NCI-H1417 (cell line): ENCODE data around the gene DOCK8.

Experiments
- DNase-seq, 3 experiments: peaks; one replicate each; lab custom pipeline; 2025; lab: John Stamatoyannopoulos, UW

The DOCK8 gene

GRCh38 chr9:266228-266627 lies 51.6 kb downstream of the DOCK8 start:
- no peak for DNase-seq

GRCh38 chr9:268616-269015 lies 54.0 kb downstream of the DOCK8 start:
- no peak for DNase-seq

- DNase-seq = no peak
Measured at GRCh38 chr9:269081-269711, 54.5 kb downstream of the DOCK8 start.

GRCh38 chr9:270657-271237 lies 56.1 kb downstream of the DOCK8 start:
- no peak for DNase-seq

- no peak for DNase-seq
Measured at GRCh38 chr9:272251-273213, 57.9 kb downstream of the DOCK8 start.

GRCh38 chr9:274406-274805 lies 59.7 kb downstream of the DOCK8 start:
- DNase-seq = no peak

- DNase-seq = no peak
Measured at GRCh38 chr9:277601-278295, 63.1 kb downstream of the DOCK8 start.

GRCh38 chr9:278651-279050 lies 64.0 kb downstream of the DOCK8 start:
- DNase-seq = no peak

- DNase-seq = no peak
Measured at GRCh38 chr9:279674-280073, 65.0 kb downstream of the DOCK8 start.

- DNase-seq = no peak
Measured at GRCh38 chr9:281741-282645, 67.3 kb downstream of the DOCK8 start.

- no peak for DNase-seq
Measured at GRCh38 chr9:286071-286740, 71.5 kb downstream of the DOCK8 start.

- DNase-seq = no peak
Measured at GRCh38 chr9:289121-289520, 74.5 kb downstream of the DOCK8 start.

- no peak for DNase-seq
Measured at GRCh38 chr9:292915-293314, 78.2 kb downstream of the DOCK8 start.

- DNase-seq = peak in 2 of 3 experiments; percentile 17 to 91
Measured at GRCh38 chr9:295576-295975, 80.9 kb downstream of the DOCK8 start.

GRCh38 chr9:296411-296810 lies 81.7 kb downstream of the DOCK8 start:
- no peak for DNase-seq

- no peak for DNase-seq
Measured at GRCh38 chr9:297104-297972, 82.7 kb downstream of the DOCK8 start.

GRCh38 chr9:303502-303901 lies 88.8 kb downstream of the DOCK8 start:
- DNase-seq = no peak

- DNase-seq = peak in 1 of 3 experiments; percentile 30
Measured at GRCh38 chr9:304106-304505, 89.4 kb downstream of the DOCK8 start.

GRCh38 chr9:304519-305185 lies 90.0 kb downstream of the DOCK8 start:
- DNase-seq = peak in 1 of 3 experiments; percentile 30
